ENCODE measurements around the gene GPR78. TPM values are rescaled to one million over a fixed set of nuclear protein-coding genes. Genes with fewer than 3 reads are reported as not detected.

GPR78 gene, protein sequence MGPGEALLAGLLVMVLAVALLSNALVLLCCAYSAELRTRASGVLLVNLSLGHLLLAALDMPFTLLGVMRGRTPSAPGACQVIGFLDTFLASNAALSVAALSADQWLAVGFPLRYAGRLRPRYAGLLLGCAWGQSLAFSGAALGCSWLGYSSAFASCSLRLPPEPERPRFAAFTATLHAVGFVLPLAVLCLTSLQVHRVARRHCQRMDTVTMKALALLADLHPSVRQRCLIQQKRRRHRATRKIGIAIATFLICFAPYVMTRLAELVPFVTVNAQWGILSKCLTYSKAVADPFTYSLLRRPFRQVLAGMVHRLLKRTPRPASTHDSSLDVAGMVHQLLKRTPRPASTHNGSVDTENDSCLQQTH
- not detected in 5 replicates for total RNA-seq (2022; extraction: Qiagen RNA extraction; ENCODE audit: low read depth)

DNA sequence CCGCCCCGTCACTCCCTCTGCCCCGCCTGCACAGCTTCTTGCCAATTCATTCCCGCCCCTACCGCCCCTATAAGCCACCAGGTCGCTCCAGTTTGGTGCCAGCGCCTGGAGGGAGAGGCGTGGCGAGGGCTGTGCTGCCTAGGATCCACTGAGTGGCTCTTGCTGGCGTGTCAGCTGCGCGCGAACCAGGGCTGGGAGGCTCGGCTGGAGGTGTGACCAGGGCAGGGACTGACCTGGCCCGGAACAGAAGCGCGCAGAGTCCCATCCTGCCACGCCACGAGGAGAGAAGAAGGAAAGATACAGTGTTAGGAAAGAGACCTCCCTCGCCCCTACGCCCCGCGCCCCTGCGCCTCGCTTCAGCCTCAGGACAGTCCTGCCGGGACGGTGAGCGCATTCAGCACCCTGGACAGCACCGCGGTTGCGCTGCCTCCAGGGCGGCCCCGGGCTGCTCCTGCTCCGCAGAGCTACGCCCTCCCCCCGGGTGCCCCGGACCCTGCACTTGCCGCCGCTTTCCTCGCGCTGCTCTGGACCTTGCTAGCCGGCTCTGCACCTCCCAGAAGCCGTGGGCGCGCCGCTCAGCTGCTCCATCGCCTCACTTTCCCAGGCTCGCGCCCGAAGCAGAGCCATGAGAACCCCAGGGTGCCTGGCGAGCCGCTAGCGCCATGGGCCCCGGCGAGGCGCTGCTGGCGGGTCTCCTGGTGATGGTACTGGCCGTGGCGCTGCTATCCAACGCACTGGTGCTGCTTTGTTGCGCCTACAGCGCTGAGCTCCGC is at the start of gene GPR78:
Gene GPR78, plus strand, starts transcription at position 72 of the 773 bp plus-strand sequence. Its CDS starts 591 bp downstream, at position 663.

DNA sequence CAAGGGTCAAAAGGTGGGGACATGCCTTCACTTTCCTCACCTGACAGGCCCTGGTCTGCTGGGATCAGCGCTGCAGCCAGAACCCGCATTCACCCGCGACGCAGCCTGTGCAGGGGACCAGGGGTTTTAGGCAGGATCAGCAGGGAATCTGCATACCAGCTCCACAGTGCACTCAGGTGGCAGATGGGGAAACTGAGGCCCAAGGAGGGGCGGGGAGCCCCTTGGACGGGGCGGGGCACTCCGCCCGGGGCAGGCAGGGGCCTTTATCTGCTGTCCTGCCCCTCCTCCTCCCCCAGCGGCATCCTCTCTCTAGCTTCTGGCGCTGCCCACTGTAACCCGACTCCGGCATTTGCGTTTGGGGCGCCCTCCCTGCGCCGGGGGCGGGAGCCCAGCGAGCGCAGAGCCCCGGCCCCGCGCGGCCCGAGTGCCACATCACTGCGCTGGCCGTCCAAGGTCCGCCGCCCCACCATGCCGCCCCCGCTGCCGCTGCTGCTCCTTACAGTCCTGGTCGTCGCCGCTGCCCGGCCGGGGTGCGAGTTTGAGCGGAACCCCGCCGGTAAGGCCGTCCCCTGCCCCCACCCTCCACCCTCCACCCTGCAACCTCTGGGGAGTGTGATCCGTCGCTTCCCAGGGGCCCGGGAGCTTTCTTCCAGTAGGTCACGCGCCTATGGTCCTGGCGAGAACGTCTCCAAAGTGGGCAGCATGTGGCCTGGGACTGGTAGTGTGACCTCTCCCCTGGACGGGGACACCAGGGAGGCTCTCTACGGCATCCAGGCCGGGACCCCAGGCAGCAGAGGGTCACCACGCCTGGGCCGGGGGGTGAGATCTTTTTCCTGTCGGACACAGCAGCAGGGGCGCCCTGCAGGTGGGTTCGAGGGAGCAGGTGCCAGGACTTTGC is 12.4 kb downstream of the GPR78 start, which contains the start of gene CPZ:
Gene CPZ, plus strand, starts transcription at position 400 of the 898 bp plus-strand sequence. Its CDS starts 69 bp downstream, at position 469.

Other genes starting within 250 kb of the GPR78 start
- 7.1 to 10.6 TPM (median 9.2 TPM) in 5 replicates for gene ACOX3, start 139.7 kb upstream of the GPR78 start, total RNA-seq (2022; extraction: Qiagen RNA extraction; ENCODE audit: low read depth)
- 5.5 to 9.4 TPM (median 7.1 TPM) in 5 replicates for gene TRMT44, start 139.6 kb upstream of the GPR78 start, total RNA-seq (2022; extraction: Qiagen RNA extraction; ENCODE audit: low read depth)
- 0.17 to 0.25 TPM (median 0.20 TPM) in 4 of 5 replicates, not detected in the other for gene CPZ, start 12.4 kb downstream of the GPR78 start, total RNA-seq (2022; extraction: Qiagen RNA extraction; ENCODE audit: low read depth)

All from A549 treated with GW870086 at 1 μM for 4 hours (cell line).